GM21619 (cell line): ENCODE measurements around the gene TLR4.

ENCODE experiments used
- ATAC-seq: cut with Tn5 transposase; IDR thresholded peaks from one replicate; pipeline ENCODE4 v1.9.1; 2021; ENCODE audit not compliant: unreplicated experiment

The TLR4 gene

DNA sequence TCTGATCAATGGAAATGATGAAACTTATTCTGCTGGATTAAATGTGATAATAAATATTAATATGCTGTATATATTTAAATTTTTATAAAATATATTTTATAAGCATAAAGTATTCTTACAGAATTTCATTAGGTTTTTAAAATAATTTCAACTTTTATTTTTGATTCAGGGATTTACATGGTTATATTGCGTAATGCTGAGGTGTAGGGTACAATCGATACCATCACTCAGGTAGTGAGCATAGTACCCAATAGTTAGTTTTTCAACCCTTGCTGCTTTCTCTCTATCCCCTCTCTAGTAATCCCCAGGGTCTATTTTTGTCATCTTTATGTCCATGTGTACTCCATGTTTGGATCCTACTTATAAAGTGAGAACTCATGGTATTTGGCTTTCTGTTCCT is 5.7 kb downstream of the TLR4 start:
- no peak for ATAC-seq

DNA sequence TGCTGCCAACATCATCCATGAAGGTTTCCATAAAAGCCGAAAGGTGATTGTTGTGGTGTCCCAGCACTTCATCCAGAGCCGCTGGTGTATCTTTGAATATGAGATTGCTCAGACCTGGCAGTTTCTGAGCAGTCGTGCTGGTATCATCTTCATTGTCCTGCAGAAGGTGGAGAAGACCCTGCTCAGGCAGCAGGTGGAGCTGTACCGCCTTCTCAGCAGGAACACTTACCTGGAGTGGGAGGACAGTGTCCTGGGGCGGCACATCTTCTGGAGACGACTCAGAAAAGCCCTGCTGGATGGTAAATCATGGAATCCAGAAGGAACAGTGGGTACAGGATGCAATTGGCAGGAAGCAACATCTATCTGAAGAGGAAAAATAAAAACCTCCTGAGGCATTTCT is 10.1 kb downstream of the TLR4 start:
- ATAC-seq: no peak

GRCh38 chr9:117715411-117715989 is 11.3 kb downstream of the TLR4 start:
- ATAC-seq: no peak

DNA sequence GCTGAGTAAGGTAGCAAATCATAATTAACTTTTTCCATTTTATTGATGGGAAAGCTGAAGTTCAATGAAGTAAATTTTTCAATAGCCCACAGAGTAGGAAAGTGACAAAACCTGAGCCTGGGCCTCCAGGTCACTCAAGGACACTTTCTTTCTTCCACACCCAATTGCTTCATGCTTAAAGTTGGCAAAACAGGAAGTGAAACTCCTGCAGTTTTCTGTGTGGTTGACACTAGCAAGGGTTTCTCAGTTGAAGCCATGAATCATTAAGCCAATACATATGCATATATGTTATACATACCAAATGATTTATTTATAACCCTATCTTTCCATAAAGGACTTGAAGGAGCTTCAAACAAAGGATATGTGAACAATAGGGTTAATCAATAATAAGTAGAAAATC is 13.9 kb downstream of the TLR4 start:
- ATAC-seq: peak; percentile 100

DNA sequence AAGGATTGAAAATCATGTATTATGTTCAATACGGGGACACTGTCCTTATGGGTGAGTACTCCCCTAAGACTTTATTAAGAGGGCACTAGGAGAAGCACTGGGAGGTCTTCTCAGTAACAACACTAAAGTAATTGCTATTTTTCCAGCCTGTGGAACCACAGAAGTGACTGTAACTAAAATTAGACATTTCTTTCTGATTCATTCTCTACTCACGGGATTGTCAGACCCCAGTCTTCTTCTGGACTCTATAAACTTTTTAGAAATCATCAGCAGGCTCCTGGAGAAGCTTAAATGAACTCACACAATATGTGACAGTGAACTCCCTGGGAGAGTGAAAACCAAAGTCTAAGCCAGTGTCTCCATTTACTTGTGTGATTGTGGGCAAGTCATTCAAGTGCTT is 14.5 kb downstream of the TLR4 start:
- ATAC-seq: no peak

DNA sequence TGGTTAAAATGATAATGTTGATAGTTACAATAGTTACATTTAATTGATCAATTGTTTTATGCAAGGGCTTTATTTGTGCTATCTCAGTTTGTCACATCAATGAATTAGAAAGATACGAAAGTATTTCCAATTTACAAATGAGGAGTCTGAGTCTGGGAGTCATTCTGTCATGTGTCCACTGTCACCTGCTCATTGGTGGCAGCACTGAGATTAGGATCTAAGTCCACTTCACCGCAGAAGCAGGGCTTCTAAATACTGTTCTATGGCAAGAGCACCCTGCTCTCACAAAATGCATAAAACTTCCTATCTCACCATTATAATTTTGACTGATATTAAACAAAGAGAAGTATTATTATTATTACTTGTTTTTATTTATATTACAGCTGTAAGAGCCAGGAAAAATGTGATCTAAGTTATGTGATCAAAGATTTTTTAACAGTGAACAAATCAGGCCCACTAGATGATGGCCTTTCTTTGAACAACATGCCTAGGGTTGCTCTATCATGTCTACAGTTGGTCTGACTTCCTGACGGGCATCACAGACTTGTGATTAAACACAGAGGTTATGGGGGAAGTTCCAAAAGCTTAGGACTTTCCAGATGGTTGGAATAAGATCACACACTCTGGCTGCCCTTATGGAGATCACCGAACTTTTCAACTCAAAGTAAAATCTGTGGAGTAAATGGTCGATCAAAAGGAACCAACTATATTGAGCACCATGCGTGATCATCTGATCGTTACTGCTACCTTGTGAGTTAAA is 15.1 kb downstream of the TLR4 start:
- no peak for ATAC-seq

DNA sequence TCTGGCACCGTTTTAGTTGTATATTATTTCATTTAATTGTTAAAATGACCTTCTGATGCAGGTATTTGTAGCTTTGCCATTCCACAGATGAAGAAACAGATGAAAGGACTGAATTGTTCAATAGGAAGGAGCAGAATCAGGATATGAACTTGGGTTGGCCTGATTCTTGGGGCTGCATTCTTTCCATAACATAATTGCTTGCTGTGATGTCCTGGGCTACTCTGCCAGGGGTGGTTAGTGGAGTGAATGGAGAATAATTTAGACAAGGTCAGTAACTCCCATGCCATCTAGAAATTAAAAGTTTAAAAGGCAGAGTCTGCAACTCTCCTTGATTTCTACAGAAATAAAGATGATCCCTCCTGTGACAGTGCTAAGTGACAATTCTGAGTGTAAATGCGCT is 15.9 kb downstream of the TLR4 start:
- ATAC-seq: no peak

GRCh38 chr9:117720555-117720954 is 16.4 kb downstream of the TLR4 start:
- no peak for ATAC-seq

GRCh38 chr9:117720987-117721386 is 16.8 kb downstream of the TLR4 start:
- no peak for ATAC-seq

DNA sequence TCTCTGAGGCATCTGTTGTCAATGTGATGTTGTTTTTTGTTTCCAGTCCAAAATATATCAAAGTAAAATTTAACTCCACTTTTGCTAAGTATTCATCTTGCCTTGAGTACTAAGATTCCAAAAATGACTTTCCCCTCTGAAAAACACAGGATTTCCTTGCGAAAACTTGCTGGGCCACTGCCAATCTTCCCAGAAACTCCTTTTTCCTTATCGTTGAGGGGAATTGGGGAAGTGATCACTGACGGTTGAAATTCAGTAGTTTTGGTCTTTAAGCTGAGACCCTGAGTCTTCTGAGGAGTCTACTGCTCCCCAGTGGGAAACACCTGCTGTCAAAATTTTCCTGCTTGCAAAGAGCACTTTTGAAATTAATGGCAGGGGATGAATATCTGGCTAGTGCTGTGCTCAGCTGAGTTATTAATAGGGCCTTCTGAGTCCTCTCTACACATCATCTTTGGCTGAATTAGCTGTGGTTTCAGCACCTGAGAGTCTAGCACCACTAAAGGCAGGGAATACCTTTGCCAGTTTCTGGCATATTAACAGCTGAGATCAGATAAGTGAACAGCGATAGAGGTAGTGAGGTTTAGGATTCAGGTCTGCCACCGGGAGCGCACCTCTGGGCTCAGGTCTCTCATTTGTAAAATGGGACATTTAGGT is 18.0 kb downstream of the TLR4 start:
- no peak for ATAC-seq

- no peak for ATAC-seq
Observed at GRCh38 chr9:117723986-117724625, 19.9 kb downstream of the TLR4 start.

DNA sequence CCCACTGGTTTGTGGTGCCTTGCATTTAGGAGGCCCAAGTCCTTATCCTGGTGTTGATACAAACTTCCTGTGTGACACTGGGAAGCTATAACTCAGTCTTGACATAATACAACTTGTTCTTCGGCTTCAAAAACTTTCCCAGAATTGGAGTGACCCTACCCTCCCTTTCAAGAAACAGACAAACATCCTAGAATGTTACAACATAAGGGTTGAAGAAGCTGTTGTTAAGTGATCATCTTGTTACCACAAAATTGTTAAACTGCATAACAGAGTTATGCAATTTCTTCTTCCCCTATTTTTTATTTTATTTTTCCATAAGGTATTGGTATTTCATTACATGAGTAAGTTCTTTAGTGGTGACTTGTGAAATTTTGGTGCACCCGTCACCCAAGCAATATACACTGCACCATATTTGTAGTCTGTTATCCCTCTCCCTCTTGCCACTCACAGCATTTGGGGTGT is 21.3 kb downstream of the TLR4 start:
- ATAC-seq: no peak

DNA sequence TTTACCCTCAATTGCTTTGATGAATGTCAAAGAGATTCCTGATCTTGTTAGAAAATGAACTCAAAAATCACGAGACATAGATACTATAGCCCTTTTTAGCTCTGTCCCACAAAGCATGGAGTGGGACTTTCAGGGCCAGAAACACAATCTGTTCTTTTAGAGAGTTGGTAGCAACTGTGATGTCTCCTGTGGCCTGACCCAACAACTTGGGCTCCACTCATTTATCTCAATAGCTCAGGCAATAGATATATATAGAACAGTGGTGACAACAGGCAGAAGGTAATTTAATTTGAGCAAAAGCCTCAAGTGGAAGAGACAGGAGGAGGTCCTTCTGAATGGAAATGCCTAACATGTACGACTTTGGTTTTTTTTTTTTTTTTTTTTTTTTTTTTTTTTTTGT is 25.2 kb downstream of the TLR4 start:
- no peak for ATAC-seq

DNA sequence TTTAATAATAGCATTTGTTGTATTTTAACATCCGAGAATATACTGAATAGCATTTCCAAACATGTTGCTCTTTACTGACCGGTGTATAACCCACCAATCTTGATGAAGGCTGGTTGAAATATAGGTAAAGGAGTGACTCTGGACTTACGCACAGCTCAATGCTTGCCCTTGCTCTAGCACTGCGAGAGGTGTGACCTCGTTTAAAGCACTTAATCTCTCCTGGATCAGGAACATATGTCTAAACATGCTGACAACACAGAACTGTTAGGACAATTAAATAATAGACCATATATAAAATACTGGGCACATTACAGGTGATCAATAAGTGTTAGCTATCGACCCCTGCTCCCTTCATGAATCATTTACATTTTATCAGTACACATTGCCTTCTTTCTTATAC is 28.3 kb downstream of the TLR4 start:
- ATAC-seq: no peak

DNA sequence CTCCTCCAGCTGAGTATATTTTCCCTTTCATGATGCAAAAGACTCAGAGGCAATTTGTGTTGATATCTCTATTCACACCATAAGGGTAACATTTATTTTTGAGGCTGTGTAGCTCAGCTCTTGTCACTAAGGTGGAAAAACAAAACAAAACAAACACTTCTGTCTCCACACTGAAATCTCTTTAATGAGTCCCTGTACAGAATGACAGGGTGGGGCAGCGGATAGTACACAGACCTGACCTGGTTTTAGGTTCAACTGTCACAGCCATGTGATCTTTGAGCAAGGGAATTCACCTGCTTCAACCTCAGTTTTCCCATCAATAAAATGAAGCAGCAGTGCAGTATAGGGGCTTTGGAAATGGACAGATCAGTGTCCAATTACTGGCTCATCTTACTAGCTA is 29.3 kb downstream of the TLR4 start:
- no peak for ATAC-seq

- ATAC-seq: no peak
Observed at GRCh38 chr9:117734082-117734481, 29.9 kb downstream of the TLR4 start.

DNA sequence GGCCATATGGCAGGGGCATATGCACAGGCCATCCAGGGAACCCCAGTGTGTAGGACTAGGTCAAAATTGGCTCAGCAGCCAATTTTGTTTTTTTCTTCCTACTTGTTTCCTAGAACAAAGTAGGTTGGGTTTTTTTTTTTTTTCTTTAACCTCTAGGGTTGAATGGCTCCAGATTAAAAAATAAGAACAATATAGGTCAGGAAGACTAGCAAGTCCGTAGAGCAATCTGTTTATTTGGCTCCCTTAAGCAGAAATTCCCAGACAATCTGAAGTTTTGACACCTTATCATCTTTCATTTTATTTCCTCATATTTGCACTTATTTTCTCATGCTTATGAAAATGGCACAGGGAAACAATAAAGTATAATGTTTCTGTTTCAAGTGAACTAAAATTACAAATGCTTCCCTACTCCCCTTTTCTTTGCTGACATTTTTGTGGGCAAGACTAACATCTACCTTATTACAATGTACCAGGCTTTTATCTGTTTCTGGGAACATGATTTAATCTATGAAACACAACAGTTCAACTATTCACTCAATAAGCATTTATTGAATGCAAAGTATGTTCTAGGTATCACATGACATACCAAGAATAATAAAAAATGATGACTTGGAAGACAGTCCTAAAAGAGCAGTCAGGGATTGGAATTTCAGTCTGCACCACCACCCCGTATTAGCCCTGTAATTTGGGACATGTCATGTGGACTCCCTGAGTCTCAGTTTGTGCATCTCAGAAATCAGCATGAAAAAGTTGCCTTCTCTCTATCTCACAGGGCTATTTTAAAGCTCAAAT is 30.5 kb downstream of the TLR4 start:
- ATAC-seq: no peak

- ATAC-seq: no peak
Observed at GRCh38 chr9:117737721-117738226, 33.6 kb downstream of the TLR4 start.

- no peak for ATAC-seq
Observed at GRCh38 chr9:117739206-117739605, 35.0 kb downstream of the TLR4 start.

GRCh38 chr9:117739624-117740347 is 35.6 kb downstream of the TLR4 start:
- no peak for ATAC-seq
